Stimulated activated CD8-positive, alpha-beta memory T cell treated with anti-CD3 and anti-CD28 coated beads, Interleukin-4, amount 100 ng/mL, for 1 hour (primary cell): ENCODE measurements around the gene NPTXR.

ENCODE experiments used
- DNase-seq, 2 donors: peaks; one replicate each; pipeline ENCODE4 v3.0.0-alpha.2; 2020; ENCODE audit warnings: low read depth in 2 of 2, low spot score in 1 of 2

The NPTXR gene

GRCh38 chr22:38853196-38853651 is 9.4 kb upstream of the NPTXR start:
- DNase-seq: no peak

- DNase-seq: no peak
Observed at GRCh38 chr22:38852522-38852921, 8.7 kb upstream of the NPTXR start.

- no peak for DNase-seq
Observed at GRCh38 chr22:38850941-38851849, 7.4 kb upstream of the NPTXR start.

GRCh38 chr22:38850399-38850798 is 6.6 kb upstream of the NPTXR start:
- no peak for DNase-seq

- no peak for DNase-seq
Observed at GRCh38 chr22:38849811-38850210, 6.0 kb upstream of the NPTXR start.

GRCh38 chr22:38846412-38846811 is 2.6 kb upstream of the NPTXR start:
- no peak for DNase-seq

GRCh38 chr22:38845004-38845740 is 1.3 kb upstream of the NPTXR start:
- DNase-seq: no peak

GRCh38 chr22:38844315-38845003 is 631 bp upstream of the NPTXR start:
- no peak for DNase-seq

- no peak for DNase-seq
Observed at GRCh38 chr22:38843201-38843656, 599 bp downstream of the NPTXR start.

GRCh38 chr22:38842512-38843200 is 1.2 kb downstream of the NPTXR start:
- DNase-seq: no peak

- no peak for DNase-seq
Observed at GRCh38 chr22:38841635-38842034, 2.2 kb downstream of the NPTXR start.

- DNase-seq: no peak
Observed at GRCh38 chr22:38841211-38841610, 2.6 kb downstream of the NPTXR start.

- no peak for DNase-seq
Observed at GRCh38 chr22:38840129-38840528, 3.7 kb downstream of the NPTXR start.

- DNase-seq: no peak
Observed at GRCh38 chr22:38839686-38840085, 4.1 kb downstream of the NPTXR start.

GRCh38 chr22:38837414-38837928 is 6.4 kb downstream of the NPTXR start:
- DNase-seq: no peak

GRCh38 chr22:38835888-38836301 is 7.9 kb downstream of the NPTXR start:
- DNase-seq: no peak

- no peak for DNase-seq
Observed at GRCh38 chr22:38834991-38835390, 8.8 kb downstream of the NPTXR start.

GRCh38 chr22:38834215-38834953 is 9.4 kb downstream of the NPTXR start:
- DNase-seq: no peak

- no peak for DNase-seq
Observed at GRCh38 chr22:38833061-38833460, 10.8 kb downstream of the NPTXR start.
